Aorta (tissue), 5 donors: ENCODE measurements around the gene BNC2. TPM values are rescaled to one million over a fixed set of nuclear protein-coding genes. Genes with fewer than 3 reads are reported as not detected.

Experiments
- ATAC-seq: fragments of 200-7000 bp; cut with Tn5 transposase; one replicate; pipeline ENCODE4 v1.9.1; 2022; ENCODE audit warnings: moderate library complexity; ENCODE audit not compliant: low FRiP score
- DNase-seq, 2 donors: peaks; one replicate each; pipeline ENCODE4 v3.0.0-alpha.2; 2020
- H3K27ac ChIP-seq, 2 donors: one replicate each; pipeline ENCODE4 v1.5.1; 2013; ENCODE audit warnings: low read length in 2 of 2, mild to moderate bottlenecking in 2 of 2, moderate library complexity in 2 of 2, control low read depth in 1 of 2, inconsistent platforms in 1 of 2, low read depth in 1 of 2
- H3K27me3 ChIP-seq, 2 donors: one replicate each; pipeline ENCODE4 v1.6.1; 2013; ENCODE audit warnings: control low read depth in 1 of 2, low read length in 1 of 2, mild to moderate bottlenecking in 1 of 2, moderate library complexity in 1 of 2; ENCODE audit not compliant: insufficient read depth in 2 of 2, control insufficient read depth in 1 of 2
- H3K36me3 ChIP-seq, 2 donors: one replicate each; pipeline ENCODE4 v1.6.1; 2013; ENCODE audit warnings: control low read depth in 1 of 2, low read length in 1 of 2, mild to moderate bottlenecking in 1 of 2; ENCODE audit not compliant: insufficient read depth in 2 of 2, control insufficient read depth in 1 of 2
- H3K4me1 ChIP-seq, 2 donors: one replicate each; pipeline ENCODE4 v1.6.1; 2013; ENCODE audit warnings: low read length in 2 of 2, control low read depth in 1 of 2, mild to moderate bottlenecking in 1 of 2, moderate library complexity in 1 of 2; ENCODE audit not compliant: insufficient read depth in 2 of 2, control insufficient read depth in 1 of 2
- H3K4me3 ChIP-seq, 2 donors: one replicate each; pipeline ENCODE4 v1.5.1; 2013; ENCODE audit warnings: low read length in 2 of 2, control low read depth in 1 of 2, mild to moderate bottlenecking in 1 of 2
- H3K9me3 ChIP-seq: one replicate; pipeline ENCODE4 v1.6.1; 2013; ENCODE audit warnings: mild to moderate bottlenecking, low read length; ENCODE audit not compliant: control insufficient read depth
- WGBS, 2 donors: extraction: QIAGEN DNeasy Blood & Tissue Kit; methylation state at CpG; one replicate each; pipeline ENCODE4 v1.1.7; 2013; 5-methylcytosine and 5-hydroxymethylcytosine counted together
- intact Hi-C, 2 donors: fragments of 100-400 bp; cut with DNase I; formaldehyde crosslinking; loops; one replicate each; pipeline versions ENCODE4 v1.14.2 to v1.15.0; 2022
- polyA plus RNA-seq, 2 donors: library from polyadenylated mRNA; stranded (reverse); fragments of 200-250 nt; gene quantifications; one replicate each; pipeline ENCODE4 v1.2.3, GENCODE V29; 2013
- total RNA-seq, 2 donors: library from RNA; stranded (reverse); fragmentation: NEBNext Ultra II Directional; extraction: Animal tissue kit (Norgen Biotek cat#: 25700); gene quantifications; one replicate each; pipeline ENCODE4 v1.2.1, GENCODE V29; 2021
- donor health status: healthy with polysubstance abuse.
- donor health status: Bipolar disorder and iron deficiency.
- donor health status: DM: no; HTN: no; CAD: no.
- donor health status: DM: no; HTN: no; CAD: no.
- donor health status: DM: yes; HTN: yes; CAD: no.

BNC2 gene
- total and polyA plus RNA-seq, 4 donors: 0.36 to 69.0 (median 11.5) TPM

- no peaks in the 10 kb centered on the region for H3K9me3 ChIP-seq
- no peaks in the 10 kb centered on the region for H3K4me1 ChIP-seq
- ATAC-seq (no peak), DNase-seq (no peak)
- H3K36me3 ChIP-seq: no peaks in the 10 kb centered on the region
- 82 to 84% methylated on average over 2 of the region's 2 CpGs for WGBS, 2 donors
- intact Hi-C loops: no loop called here
- no peaks in the 10 kb centered on the region for H3K27me3 ChIP-seq
- H3K4me3 ChIP-seq: no peak overlapping the region
- no peak overlapping the region for H3K27ac ChIP-seq
Measured at GRCh38 chr9:16532681-16533450, 337.6 kb downstream of the BNC2 start.

- H3K27ac ChIP-seq: no peak overlapping the region
- 95 to 96% methylated on average over 3 of the region's 3 CpGs for WGBS, 2 donors
- no peak for DNase-seq
- no peaks in the 10 kb centered on the region for H3K4me1 ChIP-seq
- intact Hi-C loops: no loop called here
- H3K9me3 ChIP-seq: no peaks in the 10 kb centered on the region
- no peaks in the 10 kb centered on the region for H3K27me3 ChIP-seq
- H3K36me3 ChIP-seq: no peaks in the 10 kb centered on the region
- no peak for ATAC-seq
- H3K4me3 ChIP-seq: no peak overlapping the region
Measured at GRCh38 chr9:16532272-16532671, 338.2 kb downstream of the BNC2 start.

GRCh38 chr9:16530669-16531642 lies 339.5 kb downstream of the BNC2 start:
- intact Hi-C loops: no loop called here
- no peak for ATAC-seq
- no peaks in the 10 kb centered on the region for H3K36me3 ChIP-seq
- 69 to 75% methylated on average over 13 of the region's 13 CpGs for WGBS, 2 donors
- no peak overlapping the region for H3K4me3 ChIP-seq
- H3K27me3 ChIP-seq: no peaks in the 10 kb centered on the region
- no peaks in the 10 kb centered on the region for H3K9me3 ChIP-seq
- no peak overlapping the region for H3K27ac ChIP-seq
- no peak for DNase-seq
- no peaks in the 10 kb centered on the region for H3K4me1 ChIP-seq

DNA sequence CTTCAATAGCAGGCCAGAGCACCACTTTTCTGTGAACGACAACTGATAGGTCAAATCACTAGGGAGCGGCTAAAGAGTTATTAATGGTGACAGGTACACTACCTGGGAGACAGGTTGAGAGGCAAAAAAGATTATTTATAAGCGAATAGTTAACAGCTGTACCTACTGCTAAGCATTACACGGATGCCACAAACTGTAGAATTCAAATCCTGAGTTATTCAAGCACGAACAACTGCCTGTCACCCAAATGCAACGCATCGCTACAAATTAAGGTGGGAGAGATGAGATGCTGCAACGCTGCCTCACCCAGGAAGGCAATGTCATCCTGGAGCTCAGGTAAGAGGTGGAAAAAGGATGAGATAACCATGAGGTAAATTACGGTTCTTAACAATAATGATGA lies 342.9 kb downstream of the BNC2 start:
- Histone ChIP-seq H3K36me3 (no peaks in the 10 kb centered on the region), H3K4me3 (no peak overlapping the region), H3K27me3 (no peaks in the 10 kb centered on the region), H3K27ac (no peak overlapping the region), H3K9me3 (no peaks in the 10 kb centered on the region), H3K4me1 (no peaks in the 10 kb centered on the region)
- intact Hi-C loops: no loop called here
- no peak for DNase-seq
- WGBS, 2 donors: 95 to 96% methylated on average over 9 of the region's 9 CpGs
- no peak for ATAC-seq

DNA sequence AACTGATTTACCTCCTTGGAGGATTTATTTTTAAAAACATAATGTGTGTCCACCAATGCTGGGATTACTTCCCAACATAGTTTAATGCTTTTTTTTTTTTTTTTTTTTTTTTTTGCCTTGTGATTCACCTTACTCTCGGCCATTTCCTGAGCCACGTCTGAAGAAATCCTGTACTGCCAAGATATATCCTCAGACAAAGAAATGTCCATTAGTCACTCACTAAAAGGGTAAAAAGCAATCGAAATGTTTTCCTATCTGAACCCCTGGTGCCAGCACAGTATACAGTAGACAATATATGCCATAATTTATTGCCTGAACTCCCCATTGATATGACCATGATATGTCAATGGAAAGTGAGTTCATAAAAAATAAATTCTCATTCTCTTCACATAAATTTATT lies 344.1 kb downstream of the BNC2 start:
- DNase-seq (no peak), ATAC-seq (no peak)
- Histone ChIP-seq H3K4me3 (no peak overlapping the region), H3K4me1 (peaks cover 0 to 5% of the 10 kb centered on the region in 2 donors), H3K9me3 (no peaks in the 10 kb centered on the region), H3K27me3 (no peaks in the 10 kb centered on the region), H3K36me3 (no peaks in the 10 kb centered on the region), H3K27ac (no peak overlapping the region)
- intact Hi-C loops: no loop called here
- 50 to 52% methylated on average over 3 of the region's 3 CpGs for WGBS, 2 donors

GRCh38 chr9:16524823-16525222 lies 345.6 kb downstream of the BNC2 start:
- DNase-seq (no peak), ATAC-seq (no peak)
- Histone ChIP-seq H3K4me3 (no peak overlapping the region), H3K4me1 (peaks cover 0 to 8% of the 10 kb centered on the region in 2 donors), H3K27ac (no peak overlapping the region), H3K27me3 (no peaks in the 10 kb centered on the region), H3K36me3 (no peaks in the 10 kb centered on the region), H3K9me3 (no peaks in the 10 kb centered on the region)
- WGBS, 2 donors: 85 to 87% methylated on average over 2 of the region's 2 CpGs
- intact Hi-C loops: no loop called here

GRCh38 chr9:16524078-16524477 lies 346.4 kb downstream of the BNC2 start:
- H3K27ac ChIP-seq: no peak overlapping the region
- intact Hi-C loops: no loop called here
- H3K4me3 ChIP-seq: no peak overlapping the region
- ATAC-seq (no peak), DNase-seq (no peak)
- WGBS, 2 donors: 95 to 98% methylated on average over 3 of the region's 3 CpGs
- no peaks in the 10 kb centered on the region for H3K36me3 ChIP-seq
- H3K4me1 ChIP-seq: peaks cover 0 to 8% of the 10 kb centered on the region in 2 donors
- no peaks in the 10 kb centered on the region for H3K9me3 ChIP-seq
- H3K27me3 ChIP-seq: no peaks in the 10 kb centered on the region

- peak; percentile 84 for ATAC-seq
- H3K4me3 ChIP-seq: no peak overlapping the region
- intact Hi-C loops: no loop called here
- peaks cover 0 to 9% of the 10 kb centered on the region in 2 donors for H3K4me1 ChIP-seq
- H3K36me3 ChIP-seq: no peaks in the 10 kb centered on the region
- H3K27me3 ChIP-seq: no peaks in the 10 kb centered on the region
- peak overlapping the region; percentile 18 to 64 for H3K27ac ChIP-seq
- DNase-seq: peak in 1 of 2 donors; percentile 68
- no peaks in the 10 kb centered on the region for H3K9me3 ChIP-seq
- WGBS, 2 donors: 1 to 6% methylated on average over 3 of the region's 3 CpGs
Measured at GRCh38 chr9:16521868-16522411, 348.5 kb downstream of the BNC2 start.
